Inferior parietal cortex (tissue), 1 donor: Measurements from ENCODE around the gene MVB12B.
A peak's percentile ranks its signal among the peaks of the same experiment; 100 is the strongest.

Experiments used
- DNase-seq: peaks from one replicate; pipeline ENCODE4 v3.0.0-alpha.2; 2016; ENCODE audit errors: extremely low spot score

Gene MVB12B

DNA sequence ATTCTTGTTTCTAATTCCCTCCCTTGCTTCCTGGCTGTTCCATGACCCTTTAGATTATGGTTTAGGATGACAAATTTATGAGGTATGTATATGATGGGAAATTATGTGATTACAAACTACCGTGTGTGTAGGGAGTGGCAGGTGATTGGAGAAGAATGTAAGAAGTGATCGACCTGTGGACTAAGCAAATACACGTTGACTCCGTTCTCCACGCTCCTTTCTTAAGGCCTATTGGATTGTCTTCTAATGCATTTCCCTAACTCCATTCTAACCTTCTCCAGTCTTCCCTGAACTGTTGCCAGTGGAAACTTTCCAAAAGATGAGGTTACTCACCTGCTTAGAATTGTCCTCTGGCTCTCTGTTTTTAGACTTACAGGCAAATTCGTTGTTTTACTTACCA is 36.6 kb downstream of the MVB12B start:
- no peak for DNase-seq

DNA sequence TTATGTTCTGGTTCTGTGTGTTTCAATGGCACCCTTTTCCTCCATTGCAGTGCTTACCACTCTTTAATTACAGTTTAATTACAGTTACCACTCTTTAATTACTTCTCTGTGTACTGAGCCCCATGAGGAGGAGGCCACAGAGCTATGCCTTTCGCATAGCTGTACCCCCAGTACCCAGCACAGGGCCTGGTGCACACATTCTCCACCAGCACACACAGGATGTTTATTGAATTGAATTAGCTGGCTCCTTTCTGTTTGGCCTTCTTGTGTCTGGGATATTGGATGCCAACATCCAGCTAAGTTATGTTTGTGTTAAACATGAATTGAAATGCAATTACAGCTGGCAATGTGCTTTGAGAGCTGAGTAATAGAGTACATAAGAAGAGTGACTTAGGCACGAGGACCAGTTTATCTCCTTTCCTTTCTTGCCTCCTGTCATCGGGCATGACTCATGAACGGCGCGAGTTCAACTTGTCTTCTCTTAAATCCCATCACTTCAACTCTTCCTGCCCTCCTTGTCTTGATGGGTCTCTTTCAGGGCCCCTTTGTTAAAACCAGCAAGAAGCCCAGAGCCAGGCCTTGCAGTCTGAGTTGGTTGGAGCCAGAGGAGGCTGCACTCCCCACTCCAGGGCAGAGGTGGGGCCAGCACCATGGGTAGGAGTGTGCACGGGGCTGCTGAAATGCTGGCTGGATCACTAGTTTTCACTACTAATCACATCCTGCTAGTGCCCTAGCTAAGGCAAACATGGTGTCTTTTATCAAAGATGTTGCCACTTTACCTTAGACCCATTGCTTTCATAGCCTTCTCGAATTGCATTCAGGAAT is 37.4 kb downstream of the MVB12B start:
- no peak for DNase-seq

DNA sequence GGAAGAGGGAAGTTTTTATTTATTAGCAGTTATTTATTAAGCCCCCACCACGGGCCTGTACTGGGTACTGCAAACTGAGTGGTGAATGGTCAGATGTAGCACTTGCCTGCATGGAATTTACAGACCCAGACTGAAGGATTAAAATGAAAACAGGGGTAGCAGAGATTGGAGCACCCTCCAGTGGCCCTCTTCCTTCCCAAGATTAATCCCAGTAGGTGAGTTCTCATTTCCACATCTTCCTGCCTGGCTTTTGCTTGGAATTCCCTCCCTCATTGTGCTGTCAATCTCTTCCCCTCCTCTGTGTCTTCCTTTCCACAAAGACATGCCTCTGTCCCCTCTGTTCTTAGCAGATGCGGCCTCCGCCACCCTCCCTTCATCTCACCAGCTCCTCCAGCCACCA is 39.2 kb downstream of the MVB12B start:
- DNase-seq: no peak

DNA sequence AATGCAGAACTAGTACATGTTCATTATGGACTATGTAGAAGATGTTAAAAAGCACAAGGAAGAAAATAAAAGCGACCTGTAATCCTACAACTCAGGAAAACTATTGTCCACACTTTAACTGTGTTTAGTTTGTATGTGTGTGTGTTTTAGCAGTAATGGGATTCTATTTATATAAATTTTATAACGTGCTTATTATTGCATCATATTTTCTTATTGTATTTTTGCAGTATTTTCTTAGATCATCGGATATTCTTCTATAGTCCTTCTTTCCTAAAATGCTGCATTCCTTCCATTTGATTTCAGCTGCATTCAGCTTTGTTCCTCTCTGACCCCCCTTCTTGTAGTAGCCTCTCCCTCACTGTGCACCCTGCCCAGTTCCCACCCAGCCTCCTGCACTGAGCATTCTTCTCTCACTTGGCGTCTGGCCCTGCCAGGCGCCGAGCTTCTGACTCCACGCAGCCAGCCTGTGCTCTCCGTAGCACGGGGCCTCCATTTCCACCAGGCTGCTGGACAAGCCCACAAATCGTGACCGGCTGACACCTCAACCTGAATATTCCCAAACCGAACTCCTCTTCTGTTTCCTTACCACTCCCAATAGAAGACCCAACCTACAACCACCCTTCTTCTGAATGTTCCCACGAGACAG is 39.9 kb downstream of the MVB12B start:
- no peak for DNase-seq

DNA sequence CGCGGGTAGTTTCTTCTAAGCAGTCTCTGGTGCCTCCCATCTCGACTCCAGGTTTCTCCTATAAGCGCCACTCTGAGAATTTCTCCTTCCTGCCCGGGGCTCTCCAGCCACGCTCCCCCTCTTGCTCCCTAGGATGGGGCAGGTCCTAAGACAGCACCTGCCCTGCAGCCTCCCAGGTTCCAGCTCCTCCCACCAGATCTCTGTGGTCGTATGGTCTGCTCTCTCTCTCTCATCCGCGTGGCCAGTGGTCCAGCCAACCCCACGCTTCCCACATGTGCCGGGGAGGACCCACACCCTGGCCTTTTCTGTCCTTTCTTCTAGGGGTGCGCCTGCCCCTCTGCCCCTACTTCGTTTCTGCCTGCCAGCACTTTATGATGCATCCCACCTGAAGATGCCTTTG is 40.5 kb downstream of the MVB12B start:
- DNase-seq: no peak

DNA sequence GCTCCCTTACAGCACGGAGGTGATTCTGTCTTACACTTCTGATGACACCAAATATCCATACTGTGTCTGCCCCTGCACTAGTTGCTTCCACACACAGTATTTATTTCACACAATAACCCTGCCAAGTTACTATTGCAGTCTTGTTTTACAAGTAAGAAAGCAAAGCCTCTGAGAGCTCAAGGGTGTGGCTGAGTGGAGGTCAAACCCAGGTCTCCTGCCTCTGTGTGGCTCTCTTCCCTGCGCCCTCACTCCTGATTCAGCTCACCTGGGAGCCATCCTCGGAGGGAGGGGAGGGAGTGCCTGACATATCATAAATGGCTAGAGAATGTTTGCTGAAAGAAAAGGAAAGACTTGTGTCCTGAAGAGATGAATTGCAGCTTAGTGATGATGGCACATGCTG is 41.0 kb downstream of the MVB12B start:
- DNase-seq: no peak

DNA sequence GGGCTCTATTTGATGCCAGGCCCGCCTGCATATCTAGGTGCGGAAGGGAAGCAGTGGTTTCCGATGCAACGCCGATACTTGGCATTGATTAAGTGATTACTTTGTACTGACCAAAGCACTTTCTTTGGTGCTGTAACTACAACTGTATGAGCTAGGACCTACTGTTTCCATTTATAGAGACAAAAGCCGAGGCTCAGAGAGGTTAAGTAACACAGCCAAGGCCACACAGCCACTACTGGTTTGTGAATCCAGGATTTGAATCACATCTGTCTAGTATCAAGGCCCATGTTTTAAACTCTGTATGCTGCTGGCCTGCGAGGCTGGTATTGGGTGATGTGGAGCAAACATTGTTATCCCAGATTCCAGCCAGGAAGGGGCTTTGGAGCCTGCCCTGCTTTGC is 41.4 kb downstream of the MVB12B start:
- no peak for DNase-seq

DNA sequence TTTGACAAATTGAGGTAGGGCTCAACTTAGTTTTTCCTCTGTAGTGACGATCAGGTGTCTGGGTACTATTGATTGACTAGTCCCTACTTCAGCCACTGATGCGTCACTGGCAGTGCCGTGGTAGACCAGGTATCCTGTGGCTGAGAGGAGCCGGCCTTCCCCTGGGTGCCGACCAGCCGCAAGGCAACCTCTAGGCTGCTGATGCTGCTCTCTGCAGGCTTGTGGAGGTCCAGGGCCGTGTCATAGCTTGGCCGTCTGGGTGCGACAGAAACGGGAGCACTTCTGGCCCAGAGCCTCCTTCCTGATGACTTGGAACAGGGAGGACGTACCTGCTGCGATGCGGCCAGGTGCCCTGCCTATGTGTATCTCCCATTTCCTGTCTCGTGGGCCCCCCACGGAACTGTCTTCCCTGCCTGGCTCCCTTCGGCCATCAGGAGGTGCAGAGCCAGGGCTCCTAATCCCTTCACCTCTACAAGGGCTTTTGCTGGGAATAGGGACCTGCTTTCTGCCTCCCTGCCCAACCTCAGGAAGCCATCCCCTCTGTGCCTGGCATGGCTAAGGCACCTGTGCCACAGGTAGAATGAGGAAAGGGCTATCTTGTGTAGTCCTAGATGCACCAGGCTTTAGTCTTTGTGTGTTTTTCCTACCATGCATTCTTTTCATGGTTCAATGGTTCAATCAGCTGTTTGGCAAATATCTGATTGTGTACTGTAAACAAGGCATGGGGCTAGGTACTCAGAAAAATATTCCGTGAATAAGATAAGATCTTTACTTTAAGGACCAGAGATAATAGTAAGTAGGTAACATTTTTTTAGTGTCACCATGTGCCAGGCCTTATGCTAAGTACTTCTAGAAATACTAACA is 44.6 kb downstream of the MVB12B start:
- DNase-seq: no peak

DNA sequence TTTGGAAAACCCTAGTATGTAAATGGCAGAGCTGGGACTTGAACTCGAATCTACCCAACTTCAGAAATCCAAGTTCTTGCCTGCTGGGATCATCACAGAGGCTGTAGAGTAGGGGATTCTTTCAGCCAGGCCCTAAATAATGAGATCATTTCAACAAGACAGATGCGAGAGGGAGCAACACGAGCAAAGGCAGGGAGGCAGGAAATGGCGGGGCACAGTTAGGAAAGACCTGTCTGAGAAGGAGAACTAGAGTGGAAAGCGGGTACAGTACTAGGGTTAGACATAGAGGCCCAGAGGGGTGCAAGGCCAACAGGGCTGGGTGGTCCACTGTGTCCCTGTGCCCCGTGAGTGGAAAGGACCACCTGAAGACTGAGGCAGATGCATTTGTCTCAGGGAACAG is 46.1 kb downstream of the MVB12B start:
- no peak for DNase-seq

DNA sequence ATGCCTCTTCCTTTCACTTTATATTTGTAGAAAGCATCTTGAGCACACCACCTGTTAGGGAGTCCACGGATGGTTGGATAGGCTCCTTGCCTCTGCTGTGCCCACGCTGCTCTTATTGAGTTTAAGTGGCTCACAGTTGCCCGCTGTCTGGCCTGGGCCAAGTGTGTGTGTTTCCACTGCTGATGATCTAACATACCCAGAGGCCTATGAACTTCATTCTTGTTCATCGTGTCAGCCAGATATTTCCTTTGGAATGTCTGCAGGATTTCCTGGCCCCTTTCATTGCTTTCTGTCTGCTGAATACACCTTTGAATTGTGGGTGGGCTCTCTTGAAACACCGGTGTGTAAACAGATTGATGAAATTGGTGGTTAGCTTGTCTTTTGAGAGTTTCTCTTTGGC is 46.6 kb downstream of the MVB12B start:
- no peak for DNase-seq

DNA sequence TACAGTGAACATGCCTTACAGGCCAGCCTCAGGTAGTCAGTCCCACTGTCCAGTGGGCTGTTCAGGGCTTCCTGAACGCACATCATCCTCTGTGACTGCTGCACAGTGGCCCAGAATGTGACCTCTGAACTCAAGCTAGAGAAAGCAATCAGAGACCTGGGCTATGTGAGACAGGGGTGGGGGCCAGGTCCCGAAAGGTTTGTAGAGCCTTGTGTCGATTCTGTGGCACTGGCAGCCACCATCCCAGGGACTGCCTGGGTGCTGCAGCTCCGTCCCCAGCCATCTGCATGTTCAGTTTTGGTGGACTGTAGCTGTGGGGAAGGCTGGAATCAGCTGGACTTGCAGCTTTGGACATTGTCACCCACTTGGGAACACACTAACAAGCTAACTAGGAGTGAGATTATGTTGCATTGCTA is 47.7 kb downstream of the MVB12B start:
- DNase-seq: no peak

DNA sequence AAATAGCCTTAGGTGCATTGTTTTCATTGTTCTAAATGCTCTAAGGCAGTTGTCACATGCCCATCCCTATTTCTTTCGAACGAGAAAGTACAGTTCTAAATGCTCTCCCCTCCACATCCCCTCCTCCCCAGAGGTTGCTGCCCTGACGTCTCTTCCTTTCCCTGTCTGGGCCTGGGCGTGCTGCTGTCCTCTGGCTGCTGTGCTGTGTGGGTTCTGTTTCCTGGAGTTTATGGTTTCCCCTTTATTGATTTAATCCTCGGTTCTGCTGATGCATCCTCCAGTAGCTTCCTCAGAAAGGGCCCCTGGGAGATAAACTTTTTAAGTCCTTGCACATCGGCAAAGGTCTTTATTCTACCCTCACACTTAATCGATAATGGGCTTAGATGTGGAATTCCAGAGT is 48.8 kb downstream of the MVB12B start:
- DNase-seq: no peak

DNA sequence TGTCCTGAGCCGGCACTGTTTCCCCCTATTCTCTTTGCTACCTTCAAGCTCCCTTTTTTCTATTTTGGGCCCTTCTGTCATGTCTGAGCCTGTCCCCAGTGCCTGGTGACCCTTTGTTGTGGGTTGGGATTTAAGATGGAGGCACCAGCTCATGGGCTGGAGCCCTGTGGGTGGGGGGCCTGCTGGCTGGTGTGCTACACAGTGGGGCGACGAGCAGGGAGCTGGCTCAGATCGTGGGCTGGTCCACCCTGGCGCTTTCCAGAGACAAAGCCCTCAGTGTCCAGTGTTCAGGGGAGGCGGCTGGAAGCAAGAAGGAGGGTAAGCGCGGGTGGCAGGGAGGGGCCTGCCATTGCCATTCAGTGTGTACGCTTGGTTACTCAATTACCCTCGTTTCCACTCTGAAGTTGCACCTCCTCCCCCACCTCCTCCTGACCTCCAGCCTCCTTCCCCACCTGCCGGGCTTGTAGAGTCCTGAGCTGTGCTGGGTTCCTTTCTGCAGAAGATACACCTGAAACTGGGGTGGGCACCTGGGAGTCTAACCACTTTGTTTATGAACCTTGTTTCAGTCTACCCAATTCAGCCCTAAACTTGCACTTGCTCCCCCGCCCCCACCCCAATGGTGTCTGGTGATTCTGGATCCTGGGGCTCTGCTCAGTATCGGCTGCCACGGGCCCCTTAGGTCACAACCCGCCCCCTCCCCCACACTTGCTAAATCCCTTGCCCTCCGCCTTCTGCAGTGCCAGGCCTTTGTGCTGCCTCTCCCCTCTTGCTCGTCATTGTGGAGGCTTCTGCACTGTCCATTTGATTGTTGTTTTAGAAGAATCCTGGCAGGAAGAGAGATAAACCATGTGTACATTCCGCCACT is 49.9 kb downstream of the MVB12B start:
- peak; percentile 73 for DNase-seq

DNA sequence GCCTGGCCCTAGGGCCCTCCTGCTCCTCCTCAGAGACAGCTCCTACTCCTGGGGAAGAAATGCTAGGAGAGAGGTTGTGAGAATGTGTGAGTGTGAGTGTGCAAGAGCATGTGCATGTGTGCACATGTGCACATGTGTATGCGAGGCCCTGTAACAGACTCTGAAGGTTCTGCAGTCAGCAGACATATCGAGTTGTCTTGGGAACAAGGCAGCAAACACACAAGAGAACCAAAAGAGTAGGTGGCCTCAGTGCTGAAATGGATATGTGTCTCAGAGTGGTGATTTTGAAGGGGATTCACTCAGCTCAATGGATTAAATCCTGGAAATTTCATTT is 50.5 kb downstream of the MVB12B start:
- DNase-seq: no peak

DNA sequence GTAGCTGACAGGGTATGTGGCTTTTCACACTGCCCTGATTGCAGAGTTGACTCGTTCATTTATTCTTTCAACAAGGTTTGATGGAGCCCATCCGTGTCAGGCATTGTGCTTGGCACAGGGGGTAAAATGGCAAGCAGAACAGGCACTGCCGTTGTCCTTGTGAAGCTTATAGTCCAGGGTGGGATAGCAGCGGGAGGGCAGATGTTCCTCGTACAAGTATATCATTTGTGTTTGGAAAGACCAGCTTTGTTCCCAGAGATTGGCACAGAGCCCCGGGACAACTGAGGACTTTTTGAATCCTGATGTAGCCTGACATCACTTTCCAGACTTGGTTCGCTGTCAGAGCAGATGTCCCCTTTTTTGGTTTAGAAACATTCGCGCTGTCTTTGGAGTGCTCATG is 50.9 kb downstream of the MVB12B start:
- peak; percentile 92 for DNase-seq

DNA sequence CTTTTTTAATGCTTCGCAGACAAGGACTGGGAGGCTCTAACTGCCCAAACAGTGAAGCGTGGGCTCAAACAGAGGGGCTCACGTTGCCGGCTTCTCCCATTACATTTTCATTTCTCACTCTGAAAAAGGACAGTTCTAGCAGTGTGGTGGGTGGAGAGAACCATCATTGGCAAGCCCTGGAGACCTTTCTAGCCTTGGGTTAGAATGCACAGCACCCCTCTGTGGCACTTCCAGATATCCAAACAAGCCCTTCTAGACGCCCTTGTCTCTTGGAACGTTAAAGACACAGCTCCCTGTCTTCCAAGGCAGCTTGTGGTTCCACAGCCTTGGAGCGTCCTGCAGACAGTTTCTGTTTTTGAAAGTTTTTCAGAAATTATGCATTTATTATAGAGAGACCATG is 52.1 kb downstream of the MVB12B start:
- no peak for DNase-seq

DNA sequence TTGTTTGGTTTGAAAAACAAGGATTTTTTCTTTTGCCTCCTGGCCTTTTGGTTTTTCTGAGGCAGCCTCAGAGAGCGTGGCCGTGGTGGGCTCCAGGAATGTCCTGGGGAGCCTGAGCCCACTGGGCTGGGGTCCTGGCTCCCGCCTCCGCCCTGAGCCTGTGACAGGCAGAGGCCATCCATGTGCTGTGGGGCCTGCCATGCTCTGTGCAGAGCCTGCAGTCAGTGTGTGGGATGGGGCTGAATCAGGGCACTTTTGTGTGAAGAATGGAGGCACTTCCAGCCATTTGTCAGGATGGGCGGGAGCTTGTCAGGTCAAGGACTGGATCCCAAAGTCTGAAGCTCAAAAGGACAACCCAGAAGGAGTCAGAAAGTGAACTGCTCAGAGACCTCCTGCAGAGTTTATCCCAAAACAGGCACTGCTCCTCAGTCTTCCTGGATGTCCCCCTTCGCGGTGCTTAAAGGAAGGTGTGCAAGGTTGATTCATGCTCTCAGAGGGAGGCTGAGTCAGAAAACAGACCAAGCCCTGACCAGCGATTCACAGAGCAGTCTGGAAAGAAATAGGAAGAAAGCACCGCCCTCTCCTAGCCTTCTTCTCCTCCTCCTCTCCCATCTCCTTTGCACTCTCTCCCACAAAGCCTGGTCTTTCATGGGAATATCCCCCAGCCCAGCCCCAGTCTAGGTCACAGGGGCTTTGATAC is 53.2 kb downstream of the MVB12B start:
- no peak for DNase-seq

DNA sequence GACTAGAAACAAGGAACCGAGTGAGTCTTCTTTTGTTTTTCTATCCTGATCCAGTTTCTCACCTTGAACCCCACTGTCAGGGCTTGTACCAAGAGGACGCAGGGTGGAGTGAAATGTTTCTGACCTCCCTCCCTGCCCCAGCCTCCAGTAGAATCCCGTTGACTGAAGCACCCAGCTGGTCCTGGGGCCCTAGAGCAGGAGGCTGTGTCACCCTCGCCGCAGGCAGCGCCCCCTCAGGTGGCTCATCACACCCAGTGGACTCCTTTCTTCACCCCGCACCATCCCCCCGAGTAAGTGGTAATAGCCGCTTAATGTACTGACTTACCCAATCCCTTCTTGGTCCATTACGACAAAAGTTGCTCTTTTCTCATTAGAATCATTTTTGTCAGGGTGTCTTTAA is 53.8 kb downstream of the MVB12B start:
- DNase-seq: no peak

DNA sequence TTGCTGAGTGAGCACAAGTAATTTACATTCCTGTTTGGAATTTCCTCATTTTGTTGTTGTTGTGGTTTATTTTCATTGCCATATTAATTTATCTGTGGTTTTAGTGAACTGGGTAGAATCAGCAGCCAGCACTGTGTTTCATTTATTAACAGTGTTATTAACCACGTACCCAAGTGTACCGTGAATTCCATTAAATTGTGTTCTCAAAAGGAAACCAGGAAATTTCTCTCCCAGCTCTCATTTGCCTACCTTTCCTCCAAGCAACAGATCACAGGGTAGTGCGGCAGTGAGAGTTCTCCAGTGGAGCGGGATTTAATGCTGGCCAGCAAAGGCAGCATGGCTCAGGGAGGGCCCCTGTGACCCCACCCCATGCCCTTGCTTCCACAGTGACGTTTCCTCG is 54.6 kb downstream of the MVB12B start:
- DNase-seq: no peak

DNA sequence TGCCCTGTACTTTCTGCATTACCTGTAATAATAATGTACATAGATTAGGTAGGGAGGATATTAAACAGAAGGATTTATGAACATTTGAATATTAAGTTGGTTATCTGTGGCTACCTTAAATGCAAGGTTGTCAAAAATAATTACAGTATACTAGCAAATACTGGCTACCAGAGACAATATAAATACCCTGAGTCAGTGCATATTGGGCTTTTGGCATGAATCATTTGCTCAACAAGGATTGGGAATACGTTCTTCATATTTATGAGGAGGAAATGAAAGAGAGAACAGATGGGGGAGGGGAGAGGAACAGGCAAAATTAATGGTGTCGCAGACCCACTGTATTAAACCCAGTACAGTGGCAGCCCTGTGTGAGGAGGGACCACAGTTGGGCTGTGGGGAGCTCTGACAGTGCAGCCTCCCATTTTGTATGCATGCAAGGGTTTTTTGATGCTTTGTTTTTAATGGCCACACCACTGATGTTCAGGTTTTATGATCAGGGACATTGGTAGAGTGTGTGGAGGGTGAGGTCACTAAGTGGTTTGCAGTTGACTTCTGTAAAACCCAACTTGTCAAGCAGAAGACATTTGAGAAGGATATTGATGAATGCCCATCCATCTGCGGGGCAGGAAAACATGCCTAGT is 56.9 kb downstream of the MVB12B start:
- DNase-seq: no peak

DNA sequence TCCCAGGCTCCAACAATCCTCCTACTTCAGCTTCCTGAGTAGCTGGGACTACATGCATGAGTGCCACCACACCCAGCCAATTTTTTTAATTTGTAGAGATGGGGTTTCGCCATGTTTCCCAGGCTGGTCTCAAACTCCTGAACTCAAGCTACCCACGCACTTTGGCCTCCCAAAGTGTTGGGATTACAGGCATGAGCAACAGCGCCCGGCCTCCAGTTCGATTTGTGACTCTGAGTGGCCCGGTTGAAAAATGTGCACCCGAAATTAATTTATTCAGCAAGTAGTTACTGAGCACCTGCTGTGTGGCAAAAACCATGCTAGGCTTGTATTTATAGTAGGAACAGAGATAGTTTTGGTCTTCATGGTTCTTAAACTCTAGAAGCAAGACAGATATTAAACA is 58.3 kb downstream of the MVB12B start:
- no peak for DNase-seq
